GM04504 (cell line): Measurements from ENCODE around the gene HNRNPH2.

ENCODE experiments used
- DNase-seq: peaks from one replicate; pipeline ENCODE4 v3.0.0-alpha.2; 2012; ENCODE audit warnings: low read depth

HNRNPH2 gene, protein sequence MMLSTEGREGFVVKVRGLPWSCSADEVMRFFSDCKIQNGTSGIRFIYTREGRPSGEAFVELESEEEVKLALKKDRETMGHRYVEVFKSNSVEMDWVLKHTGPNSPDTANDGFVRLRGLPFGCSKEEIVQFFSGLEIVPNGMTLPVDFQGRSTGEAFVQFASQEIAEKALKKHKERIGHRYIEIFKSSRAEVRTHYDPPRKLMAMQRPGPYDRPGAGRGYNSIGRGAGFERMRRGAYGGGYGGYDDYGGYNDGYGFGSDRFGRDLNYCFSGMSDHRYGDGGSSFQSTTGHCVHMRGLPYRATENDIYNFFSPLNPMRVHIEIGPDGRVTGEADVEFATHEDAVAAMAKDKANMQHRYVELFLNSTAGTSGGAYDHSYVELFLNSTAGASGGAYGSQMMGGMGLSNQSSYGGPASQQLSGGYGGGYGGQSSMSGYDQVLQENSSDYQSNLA

DNA sequence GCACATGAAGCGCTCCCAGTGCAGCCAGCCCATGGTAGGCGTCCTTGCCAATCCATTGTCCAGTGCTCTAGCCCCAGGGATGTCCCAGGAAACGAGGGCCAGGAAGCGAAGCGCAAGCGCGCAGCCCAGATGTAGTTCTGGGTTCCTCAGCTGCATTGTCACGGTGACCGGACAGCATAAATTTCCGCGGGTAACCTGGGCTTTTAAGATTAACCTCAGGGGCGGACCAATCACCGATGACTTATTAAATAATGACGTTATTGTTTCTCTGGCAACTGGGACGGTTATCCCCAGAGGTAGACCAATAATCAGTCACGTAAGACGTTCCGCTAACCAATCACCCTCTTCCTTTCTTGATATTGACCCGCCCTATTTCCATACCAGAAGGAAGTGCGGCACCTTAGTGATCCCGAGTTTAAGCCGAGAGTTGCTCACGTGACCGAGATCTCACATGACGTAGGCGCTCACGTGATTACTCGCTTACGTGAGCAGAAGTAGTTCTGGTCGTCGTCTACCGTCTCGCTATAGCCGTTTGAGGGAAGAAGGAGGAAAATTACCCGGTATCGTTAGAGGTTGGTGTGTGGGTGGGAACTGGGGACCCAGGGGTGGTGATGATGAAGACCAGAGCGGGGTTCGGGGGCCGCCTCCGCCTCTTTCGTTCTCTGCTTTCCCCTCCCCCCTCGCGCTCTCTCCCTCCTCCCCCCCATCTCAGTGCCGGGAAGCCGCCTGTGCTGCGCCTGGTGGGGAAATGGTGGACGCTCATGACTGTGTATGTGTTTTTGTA is at the start of gene HNRNPH2, which contains the start of gene GLA:
HNRNPH2 (plus strand) TSS at position 475 of the 784 bp plus-strand sequence. CDS start 3,767 bp downstream, outside the sequence.
GLA (minus strand) TSS at position 178 of the 784 bp plus-strand sequence; CDS start at position 156, 22 bp downstream.
- DNase-seq, result peak; percentile 95

DNA sequence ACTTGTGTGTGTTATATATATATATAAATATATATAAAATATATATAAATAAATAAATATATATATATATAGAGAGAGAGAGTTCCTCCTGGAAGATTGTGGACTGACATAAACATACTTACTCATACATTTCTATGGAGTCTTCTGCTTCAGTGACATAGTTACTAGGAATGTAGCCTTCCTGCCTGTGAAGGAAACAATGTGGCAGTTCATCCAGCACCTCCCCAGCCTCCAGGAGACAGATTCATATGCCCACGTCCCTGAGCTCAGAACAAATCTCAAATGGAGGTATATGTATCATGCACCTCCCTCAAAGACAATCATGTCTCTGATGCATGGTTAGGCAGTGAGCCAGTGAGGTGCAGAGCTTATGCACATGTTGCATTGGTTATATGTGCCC is 48.1 kb upstream of the HNRNPH2 start:
- DNase-seq, result no peak

DNA sequence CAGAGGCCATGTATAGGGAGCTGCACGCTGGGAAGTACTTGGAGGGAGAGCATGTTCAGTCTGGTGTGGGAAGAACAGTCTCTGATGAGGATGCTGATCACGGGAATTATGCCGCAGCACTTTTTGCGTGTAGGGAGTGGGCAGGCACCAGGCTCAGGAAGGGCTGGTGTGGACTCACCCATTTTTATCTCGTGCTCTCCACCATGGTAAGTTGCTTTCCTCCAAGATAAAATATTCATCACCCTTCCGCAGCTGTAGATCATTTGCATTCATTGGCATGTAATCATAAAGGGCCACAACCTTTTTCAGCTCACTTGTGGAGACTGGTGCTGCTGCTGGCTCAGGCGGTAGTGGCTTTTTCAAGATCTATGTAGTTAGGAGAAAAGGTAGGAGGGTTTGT is 47.6 kb upstream of the HNRNPH2 start:
- no peak for DNase-seq

DNA sequence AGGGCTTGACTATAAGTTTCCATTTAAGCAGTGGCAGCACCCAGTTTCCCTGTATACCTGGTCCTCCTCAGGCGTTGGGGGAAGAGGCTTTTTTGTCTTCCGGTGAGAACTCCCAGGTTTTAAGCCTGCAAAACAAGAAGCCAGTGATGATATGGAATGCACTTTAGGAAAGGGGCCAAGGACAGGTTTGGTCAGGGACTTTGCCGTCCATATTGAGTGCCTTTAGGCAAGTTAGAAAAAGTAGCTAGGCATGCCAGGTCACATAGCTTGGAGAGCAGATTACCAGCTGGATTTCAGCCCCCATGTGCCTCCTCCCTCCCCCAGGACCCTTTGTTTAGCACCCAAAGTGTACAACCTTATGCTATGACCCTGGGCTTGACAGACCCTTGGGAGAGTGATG is 45.9 kb upstream of the HNRNPH2 start:
- no peak for DNase-seq

DNA sequence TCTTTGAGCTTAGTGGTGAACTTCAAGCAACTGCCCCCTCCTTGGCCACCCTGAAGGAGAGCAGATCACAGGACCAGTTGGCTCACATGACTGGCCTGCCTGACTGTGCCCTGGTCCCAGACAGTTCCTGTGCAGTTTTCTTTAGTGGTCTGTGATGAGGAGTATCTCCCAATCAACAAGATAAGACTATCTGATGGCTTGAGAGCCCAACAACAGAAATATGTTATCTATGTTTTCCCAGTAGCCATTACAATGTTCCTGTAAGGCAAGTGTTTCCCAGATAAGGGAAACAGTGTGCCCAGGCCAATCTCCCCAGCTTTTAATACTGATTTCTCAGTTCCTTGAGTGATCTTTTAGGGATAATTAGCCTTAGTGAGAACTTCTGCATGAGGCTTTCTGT is 45.3 kb upstream of the HNRNPH2 start:
- no peak for DNase-seq

DNA sequence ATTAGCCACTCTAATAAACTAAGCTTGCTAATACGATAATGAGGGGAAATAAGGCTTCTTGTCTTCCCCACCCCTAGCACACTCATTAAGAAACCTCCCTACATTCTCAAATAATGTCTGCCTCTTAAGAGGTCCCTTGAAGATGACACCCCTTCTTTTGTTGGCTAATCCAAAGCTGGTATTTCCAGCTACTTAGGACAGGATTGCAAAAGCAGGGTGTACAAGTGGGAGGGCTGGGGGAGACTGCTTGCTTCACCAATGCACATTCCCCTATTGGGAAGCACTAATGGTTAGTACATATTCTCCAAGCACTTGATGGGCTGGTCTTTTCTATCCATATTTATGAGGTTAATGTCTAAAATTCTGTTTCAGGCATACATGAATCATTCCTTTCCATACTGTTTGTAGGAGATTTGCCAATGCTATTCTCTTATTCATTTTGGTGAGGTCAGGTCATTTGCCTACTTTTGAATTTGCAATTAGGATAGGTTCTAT is 42.7 kb upstream of the HNRNPH2 start:
- no peak for DNase-seq

DNA sequence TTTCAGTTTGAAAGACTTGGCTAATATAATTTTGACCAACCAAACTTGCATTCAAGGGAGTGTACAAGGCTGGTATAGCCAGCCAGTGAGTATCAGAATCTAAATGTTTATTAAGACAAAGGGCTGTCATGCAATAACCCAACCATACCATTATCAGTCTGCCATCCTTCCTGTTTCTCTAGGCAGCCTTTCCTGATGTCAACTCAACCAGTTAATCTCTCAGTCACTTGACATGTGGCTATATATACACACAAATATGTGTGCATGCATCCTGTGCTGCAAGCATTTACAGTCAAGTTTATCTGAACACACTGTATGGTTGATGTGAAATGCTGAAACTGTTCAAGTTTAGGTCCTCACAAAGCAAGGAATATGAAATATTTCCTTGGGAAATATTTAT is 39.2 kb upstream of the HNRNPH2 start:
- DNase-seq, result no peak

DNA sequence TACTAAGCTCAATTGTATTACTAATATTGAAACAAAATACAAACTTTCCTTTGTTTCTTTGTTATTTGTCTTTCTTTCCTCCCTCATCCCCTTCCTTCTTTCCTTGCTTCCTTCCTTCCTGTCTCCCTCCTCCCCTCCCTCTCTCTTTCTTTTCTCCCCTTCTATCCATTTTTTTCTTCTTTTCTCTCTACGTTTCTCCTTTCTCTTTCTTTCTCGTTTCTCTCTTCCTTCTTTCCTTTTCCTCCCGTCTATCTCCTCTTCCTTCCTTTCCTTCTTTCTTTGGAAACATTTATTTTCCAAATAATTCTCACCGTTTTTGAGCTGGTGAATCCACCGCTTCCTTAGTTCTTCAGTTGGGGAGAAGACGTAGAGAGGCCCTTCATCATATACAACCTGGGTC is 38.3 kb upstream of the HNRNPH2 start:
- no peak for DNase-seq

DNA sequence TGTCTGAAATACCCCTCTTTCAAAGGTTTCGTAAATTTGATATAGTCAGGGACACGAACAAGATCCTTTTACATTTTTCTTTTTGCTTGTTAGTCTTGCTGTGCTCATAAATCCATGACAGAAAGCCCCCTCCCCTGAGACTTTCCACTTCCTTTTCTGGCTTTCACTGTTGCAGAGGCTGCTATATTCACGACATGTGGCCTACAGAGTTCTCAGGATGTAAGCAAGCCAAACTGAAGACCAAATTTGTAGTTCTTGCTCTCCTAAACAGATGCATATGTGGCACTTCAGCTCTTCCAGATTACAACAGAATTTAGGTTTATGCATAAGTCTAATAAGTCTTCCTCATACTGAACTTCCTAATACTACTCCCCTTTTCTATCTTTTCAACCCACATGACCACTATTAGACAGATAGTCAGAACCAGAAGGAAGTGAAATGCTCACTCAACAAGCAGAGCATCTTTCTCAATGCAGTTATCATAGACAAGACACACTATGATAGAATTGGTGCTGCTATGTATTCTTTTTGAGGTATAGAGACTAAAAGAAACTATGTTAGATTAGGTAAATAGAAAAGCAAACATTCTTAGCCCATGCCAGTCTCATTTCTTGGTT is 37.0 kb upstream of the HNRNPH2 start:
- DNase-seq, result no peak

DNA sequence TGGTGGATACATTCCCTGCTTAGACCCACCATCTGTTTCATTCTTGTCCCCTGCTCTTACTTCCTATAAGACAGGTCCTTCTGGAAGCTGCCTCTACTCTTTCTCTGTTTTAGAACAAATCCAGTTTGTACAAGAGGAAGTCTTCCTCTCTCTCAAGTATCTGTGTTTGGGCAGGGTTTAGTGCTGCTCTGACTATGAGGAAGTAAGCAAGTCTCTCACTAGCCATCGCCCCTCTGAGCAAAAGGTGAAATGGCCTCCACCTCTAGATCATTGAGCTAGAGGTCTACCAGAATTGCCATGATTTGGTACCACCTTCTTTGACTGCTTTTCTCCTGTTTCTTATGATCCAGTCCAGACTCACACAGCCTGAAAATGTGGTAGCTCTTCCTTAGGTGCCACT is 30.5 kb upstream of the HNRNPH2 start:
- no peak for DNase-seq

DNA sequence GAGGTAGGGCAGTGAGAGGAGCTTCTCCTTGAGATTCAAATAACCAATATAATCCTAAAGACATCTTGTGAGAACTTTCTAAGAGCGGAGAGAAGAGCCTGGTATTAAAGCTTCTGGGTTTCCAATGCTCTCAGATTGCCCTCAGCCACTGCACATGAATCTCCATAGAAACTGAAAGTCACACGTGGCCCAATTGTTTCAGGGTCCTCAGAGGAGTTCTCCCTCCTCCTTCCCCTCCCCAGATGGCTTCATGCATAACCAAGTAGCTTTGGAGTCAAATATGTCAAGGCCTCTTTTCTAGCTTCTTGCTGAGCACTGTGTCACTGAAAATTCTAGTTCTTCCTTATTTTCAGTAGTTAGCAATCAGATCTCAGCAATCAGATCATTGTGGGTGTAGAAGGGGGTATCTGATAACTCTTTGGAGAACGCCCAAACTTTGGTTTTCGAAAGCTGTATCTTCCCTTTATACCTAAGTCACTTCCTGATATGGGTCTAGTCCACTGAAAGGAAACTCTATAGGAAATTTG is 24.3 kb upstream of the HNRNPH2 start:
- no peak for DNase-seq

DNA sequence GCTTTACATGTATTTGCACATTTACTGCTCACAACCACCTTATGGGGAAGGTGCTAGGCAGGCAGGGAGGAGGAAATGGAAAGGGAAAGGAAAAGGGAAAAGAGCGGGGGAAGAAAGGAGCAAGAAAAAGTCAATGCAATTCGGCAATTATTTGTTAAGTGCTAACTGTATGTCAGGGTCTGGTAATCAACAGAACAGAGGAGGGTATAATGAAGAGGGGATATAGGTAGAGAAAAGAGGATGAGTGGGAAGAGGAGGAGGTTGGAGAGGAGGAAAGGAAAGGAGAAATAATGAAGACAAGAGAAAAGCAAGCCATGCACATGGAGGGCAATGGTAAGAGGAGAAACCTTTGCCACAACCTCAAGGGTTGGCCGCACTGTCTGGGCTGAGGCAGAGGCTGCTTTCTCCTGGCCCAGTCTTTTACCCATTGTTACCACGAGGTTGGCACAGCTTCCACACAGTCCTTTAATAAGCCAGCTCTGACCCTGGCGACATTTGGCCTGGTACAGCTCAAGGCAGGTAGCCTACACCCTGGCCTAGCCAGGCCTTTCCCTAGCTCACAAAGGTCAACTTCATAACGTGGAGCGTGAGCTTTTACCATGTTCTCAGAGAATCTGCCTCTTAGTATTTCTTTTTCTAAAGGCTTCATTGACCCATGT is 22.9 kb upstream of the HNRNPH2 start:
- no peak for DNase-seq

DNA sequence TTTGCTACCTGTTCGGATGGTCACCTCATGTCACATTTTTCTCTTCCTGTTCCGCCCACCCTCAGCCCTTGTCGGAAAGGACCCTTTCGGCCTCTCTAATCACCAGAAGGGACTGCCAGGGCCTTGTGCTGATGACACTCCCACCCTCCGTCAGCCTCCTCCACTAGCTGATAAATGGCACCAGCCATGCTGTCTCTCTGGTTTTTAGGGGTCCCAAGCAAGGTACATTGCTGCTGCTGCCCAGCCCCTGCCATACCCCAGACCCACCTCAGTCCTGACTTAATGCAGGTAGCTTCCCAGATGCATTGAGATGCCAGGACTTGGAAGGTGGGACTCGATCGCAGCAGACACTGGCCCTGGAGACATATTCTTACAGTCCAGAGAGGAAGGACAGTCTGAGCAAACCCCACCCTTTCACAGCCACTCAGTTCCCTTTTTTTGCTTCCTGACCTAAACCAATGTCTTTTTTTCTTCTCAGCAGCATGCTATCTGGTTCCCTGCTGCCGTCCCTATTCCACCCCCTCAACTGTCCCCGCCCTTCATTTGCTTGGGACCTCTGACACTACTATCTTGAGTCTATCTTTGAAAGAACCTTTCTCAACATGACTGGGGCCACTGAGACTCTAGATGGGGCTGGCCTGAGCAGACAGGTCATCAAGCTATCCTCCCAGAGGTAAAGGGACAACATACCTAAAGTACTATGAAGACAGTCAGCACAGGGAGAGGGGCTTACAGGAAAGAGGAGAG is 22.1 kb upstream of the HNRNPH2 start, which contains the start of gene BTK:
BTK (minus strand) TSS at position 397 of the 747 bp plus-strand sequence. CDS start 10,907 bp downstream, outside the sequence.
- no peak for DNase-seq

DNA sequence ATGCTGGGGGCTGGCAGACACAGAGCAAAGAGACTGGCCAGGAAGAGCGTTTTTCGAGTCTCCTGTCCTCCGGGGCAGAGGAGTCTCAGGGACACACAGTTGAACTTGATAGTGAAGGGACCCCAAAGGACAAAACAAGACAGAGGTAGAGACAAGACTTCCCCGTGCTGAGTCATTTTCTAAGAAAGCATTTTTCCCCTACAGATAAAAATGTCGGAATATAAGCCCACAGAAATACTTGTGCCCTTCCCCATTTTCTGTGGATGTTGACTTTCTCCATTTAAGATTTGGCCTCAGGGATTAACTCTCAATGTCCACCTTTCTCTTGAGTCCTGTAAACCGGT is 21.5 kb upstream of the HNRNPH2 start:
- DNase-seq, result no peak

DNA sequence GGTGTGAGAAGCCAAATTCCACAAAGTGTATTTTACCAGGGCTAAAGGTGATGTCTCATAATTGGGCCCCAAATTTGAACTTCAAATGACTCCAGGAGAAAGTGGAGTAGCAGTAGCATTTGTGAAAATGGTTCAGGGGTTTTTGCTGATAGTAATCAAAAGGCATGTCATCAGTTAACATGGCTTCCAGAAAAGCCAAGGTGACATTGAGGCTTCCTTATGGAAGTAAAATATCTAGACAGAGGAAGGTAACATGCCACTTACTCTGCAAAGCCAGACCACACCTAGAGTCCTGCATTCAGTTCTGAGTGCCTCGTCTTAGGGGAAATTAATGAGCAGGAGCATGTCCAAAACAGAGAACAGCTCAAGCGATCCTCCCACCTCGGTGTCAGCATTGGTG is 19.4 kb upstream of the HNRNPH2 start:
- DNase-seq, result no peak

DNA sequence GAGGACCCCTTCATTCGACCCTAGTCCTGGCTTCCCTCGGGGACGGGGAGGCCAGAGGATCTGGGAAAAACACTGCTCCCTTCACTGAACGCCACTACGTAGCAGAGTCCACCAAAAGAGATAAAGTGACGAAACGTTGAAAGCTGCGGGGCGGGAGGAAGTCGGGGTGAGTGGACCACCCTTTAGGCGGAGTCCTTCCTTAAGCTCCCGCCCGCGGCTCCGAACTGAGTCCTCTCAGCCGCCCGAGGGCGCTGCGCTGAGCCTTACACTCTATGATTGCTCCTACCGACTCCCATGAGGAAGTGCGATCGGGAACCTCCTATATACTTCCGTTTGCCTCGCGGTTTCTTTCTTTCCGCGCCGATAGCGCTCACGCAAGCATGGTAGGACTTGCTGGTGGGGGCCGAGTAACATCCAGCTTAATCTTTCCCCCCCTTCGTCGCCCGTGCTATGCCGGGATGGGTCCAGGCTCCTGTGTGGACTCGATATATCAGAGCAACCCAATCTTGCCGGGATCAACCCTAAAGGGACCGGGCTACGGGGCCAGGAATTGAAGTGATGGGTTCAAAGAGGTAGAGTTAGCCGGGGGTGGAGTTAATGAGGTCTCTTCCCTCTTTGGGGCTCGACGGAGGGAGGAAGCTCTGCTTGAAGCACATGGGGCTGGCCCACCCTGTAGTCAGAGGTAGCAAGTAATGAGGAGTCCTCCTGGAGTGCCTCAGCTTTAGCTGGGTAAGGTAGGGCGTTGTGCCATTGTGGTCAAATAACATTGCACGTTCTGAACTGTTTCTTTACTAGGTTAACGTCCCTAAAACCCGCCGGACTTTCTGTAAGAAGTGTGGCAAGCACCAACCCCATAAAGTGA is 17.1 kb upstream of the HNRNPH2 start, which contains the start of gene RPL36A:
RPL36A (plus strand) TSS at position 348 of the 862 bp plus-strand sequence; CDS start at position 381, 33 bp downstream.
- DNase-seq, result peak; percentile 63

DNA sequence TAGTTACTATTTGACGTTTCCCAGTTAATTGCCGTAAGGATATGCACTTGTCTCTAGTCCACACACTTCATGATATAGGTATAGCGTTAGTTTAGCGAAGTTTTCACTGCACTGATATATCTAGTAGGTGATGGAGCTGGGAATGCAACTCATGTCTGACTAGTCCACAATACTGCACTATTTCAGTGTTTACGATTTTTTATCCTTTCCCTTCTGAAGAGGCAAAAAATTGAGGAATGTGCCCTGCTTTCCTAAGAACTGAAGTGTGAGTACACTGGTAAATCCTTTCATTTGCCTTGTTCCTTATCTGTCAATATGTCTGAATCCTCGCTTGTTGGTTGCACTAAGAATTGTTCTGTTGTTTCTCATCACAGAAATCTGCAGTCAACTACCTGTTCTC is 16.2 kb upstream of the HNRNPH2 start:
- no peak for DNase-seq

DNA sequence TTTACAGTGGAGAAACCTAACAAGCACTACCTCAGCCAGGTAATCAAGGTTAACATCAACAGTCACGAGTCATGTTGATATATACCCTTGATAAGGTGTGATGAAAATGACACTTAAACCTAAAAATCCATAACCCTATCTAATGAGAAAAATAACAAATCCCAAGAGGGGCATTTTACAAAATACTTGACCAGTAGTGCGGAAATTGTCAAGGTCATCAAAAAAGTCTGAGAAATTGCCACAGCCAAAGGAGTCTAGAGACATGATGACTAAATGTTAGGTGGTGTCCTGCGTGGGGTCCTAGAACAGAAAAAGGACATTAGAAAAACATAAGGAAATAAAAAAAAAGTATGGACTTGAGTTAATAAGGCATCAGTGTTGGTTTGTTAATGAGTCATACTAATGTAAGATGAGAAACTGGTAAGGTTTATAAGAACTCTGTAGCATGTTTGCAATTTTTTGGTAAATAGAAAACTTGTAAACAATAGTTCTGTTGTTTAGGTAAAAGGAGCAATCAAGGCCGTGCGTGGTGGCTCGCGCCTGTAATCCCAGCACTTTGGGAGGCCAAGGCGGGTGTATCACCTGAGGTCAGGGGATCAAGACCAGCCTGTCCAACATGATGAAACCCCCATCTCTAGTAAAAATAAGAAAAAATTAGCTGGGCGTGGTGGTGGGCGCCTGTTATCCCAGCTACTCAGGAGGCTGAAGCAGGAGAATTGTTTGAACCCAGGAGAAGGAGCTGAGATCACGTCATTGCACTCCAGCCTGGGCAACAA is 14.3 kb upstream of the HNRNPH2 start:
- no peak for DNase-seq

DNA sequence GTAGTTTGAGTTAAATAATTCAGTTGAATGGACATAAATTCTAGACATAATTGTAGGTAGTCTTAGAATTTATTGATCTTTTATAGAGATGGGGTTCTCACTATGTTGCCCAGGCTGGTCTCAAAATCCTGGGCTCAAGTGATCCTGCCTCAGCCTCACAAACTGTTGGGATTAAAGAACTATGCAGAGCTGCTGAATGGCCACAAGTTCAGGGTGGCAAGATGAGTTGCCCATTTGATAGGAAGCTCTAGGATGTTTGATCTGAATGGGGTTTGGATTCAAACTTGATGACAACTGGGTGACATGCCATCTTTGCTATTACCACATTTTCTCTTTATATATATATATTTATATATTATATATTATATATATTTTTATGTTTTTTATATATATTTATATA is 13.7 kb upstream of the HNRNPH2 start:
- no peak for DNase-seq
